ENCODE results near the gene ATP6V1B1.

Gene ATP6V1B1

DNA sequence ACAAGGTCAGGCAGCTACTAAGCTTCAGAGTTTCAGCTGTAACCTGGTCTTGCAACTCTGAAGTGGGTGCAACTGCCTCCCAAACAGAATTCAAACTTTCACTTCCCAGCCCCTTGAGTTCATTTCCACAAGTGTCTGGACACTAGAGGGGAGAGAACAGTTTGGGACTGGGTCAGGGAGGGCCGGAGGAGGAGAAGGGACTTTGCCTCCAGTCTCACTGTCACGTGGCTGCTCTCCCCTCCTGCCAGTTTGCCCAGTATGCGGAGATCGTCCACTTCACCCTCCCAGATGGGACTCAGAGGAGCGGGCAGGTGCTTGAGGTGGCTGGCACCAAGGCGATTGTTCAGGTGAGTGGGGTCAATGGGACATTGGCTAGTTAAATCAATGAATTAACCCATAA lies 22.1 kb downstream of the ATP6V1B1 start:
- Mint-ChIP-seq H3K4me3 (no peak overlapping the region), H3K27me3 (peaks cover 37% of the 10 kb centered on the region), H3K27ac (no peak overlapping the region), H3K9me3 (no peaks in the 10 kb centered on the region), H3K4me1 (ENCODE audit: low read depth) (no peaks in the 10 kb centered on the region), H3K36me3 (ENCODE audit: low read depth) (no peaks in the 10 kb centered on the region)
- intact Hi-C loops (cut with micrococcal nuclease), result no loop called here

DNA sequence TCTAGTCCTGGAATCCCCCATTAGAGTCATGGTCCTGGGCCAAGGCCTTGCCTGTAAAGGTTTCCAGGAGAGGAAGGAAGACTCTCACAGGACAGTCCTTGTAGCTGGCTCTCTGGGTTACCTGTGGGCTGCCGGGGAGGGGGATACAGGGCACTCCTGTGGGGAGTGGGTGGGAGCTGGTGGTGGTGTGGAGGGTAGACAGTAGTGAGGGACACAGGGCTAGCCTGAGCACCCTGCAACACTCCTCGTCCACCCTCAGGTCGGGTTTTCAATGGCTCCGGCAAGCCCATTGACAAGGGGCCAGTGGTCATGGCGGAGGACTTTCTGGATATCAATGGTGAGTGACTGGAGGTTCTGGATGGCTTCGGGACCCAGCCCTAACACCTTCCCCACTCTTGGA lies 23.1 kb downstream of the ATP6V1B1 start:
- peaks cover 39% of the 10 kb centered on the region for H3K27me3 Mint-ChIP-seq
- no peaks in the 10 kb centered on the region for H3K9me3 Mint-ChIP-seq
- intact Hi-C loops (cut with micrococcal nuclease), result no loop called here
- no peak overlapping the region for H3K4me3 Mint-ChIP-seq
- H3K27ac Mint-ChIP-seq, result no peak overlapping the region
- no peaks in the 10 kb centered on the region for H3K4me1 Mint-ChIP-seq (ENCODE audit: low read depth)
- H3K36me3 Mint-ChIP-seq (ENCODE audit: low read depth), result no peaks in the 10 kb centered on the region

DNA sequence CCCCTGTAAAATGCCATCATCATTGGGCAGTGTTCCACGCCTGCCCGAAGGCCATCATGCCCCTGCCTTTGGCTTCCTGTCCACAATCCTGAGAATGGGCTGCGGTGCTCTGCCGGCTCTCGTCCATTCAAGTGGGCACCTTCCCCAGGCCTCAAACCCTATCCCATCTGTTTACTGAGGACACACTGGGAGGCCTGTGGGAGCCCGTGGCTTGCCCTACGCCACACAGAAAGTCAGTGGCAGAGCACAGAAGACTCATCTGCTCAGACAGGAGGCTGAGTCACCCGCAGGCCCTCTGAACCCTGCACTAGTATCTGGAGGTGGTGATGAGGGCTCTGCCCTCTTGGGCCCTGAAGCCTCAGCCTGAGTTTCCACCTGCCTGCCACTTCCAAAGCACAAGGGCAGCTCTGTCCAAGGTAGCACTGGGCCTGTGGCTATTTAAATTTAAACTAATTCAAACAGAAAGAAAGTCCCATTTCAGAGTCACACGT lies 23.6 kb downstream of the ATP6V1B1 start:
- Mint-ChIP-seq H3K27me3 (peaks cover 41% of the 10 kb centered on the region), H3K27ac (no peak overlapping the region), H3K9me3 (no peaks in the 10 kb centered on the region), H3K36me3 (ENCODE audit: low read depth) (no peaks in the 10 kb centered on the region), H3K4me1 (ENCODE audit: low read depth) (no peaks in the 10 kb centered on the region), H3K4me3 (no peak overlapping the region)
- intact Hi-C loops (cut with micrococcal nuclease), result no loop called here

DNA sequence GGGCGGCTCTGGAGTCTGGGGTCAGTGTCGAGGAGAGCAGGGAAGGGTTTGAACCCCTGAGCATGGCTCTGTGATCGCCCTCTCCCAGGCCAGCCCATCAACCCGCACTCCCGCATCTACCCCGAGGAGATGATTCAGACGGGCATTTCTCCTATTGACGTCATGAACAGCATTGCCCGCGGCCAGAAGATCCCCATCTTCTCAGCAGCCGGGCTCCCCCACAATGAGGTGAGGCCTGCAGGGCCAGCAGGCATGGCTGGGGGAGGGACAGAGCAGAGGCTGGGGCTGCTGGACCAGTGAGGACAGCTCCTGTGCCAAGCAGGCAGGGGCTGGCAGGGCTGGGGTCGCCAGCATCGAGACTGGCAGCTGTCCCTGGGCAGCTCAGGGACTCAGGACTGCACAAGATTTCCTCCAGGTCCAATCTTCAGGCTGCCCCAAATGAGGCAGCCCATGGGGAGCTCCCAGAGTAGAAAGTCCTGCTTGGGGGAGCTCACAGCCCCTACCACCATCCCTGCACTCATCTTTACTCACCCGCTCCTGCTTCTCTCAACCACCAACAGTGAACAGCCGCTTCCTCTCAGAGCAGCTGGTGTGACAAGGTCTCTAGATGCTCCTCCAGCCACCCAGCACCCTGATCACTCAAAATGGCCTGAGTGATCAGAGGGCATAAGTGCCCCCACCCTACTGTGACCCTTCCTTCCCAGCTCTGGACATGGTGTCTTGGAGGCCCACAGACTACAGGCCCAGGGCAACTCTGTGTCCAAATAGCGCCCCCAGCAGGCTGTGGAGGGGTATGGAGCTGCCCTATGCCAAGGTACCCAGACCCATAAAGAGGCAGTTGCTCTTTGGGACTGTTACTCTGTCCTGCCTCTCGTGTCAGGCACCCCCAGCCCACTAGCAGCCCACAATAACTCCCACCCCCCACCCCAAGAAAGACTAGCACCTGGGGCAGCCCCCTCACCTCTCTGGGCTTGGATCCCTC lies 24.4 kb downstream of the ATP6V1B1 start:
- H3K27ac Mint-ChIP-seq, result no peak overlapping the region
- H3K36me3 Mint-ChIP-seq (ENCODE audit: low read depth), result no peaks in the 10 kb centered on the region
- intact Hi-C loops (cut with micrococcal nuclease), result no loop called here
- no peak overlapping the region for H3K4me3 Mint-ChIP-seq
- peaks cover 6% of the 10 kb centered on the region for H3K4me1 Mint-ChIP-seq (ENCODE audit: low read depth)
- no peaks in the 10 kb centered on the region for H3K9me3 Mint-ChIP-seq
- peaks cover 41% of the 10 kb centered on the region for H3K27me3 Mint-ChIP-seq

DNA sequence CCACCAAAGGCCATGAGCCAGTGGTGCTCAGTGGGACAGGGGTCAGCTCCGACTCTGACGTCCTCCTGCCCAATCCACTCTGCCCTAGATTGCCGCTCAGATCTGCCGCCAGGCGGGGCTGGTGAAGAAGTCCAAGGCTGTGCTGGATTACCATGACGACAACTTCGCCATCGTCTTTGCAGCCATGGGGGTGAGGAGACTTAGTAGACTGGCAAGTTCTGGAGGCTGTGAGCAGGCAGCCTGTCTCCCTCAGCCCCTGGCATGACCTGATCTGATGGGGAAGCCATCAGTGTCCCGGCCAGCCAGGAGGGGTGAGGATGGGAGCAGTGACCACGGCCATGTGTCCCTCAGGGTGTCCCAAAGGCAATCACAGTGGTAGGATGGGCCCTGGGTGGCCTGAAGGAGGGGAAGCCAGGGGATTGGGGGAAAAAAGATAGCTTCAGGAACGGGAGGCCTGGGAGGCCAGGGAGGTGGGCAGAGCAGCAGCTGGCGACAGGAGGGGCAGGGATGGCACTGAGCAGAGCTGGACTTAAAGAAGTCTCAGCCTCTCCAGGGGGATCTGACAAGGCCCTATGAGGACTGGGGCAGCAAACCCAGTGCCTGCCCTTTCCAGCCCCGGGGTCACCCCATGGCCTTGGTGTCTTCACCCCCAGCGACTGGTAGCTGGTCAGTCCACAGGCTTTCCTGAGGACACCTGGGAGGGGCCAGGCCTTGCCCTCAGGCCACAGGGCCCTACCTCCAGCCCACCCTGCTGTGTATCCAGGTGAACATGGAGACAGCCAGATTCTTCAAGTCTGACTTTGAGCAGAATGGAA lies 25.3 kb downstream of the ATP6V1B1 start:
- H3K9me3 Mint-ChIP-seq, result no peaks in the 10 kb centered on the region
- H3K27ac Mint-ChIP-seq, result no peak overlapping the region
- intact Hi-C loops (cut with micrococcal nuclease), result no loop called here
- H3K36me3 Mint-ChIP-seq (ENCODE audit: low read depth), result no peaks in the 10 kb centered on the region
- H3K4me1 Mint-ChIP-seq (ENCODE audit: low read depth), result peaks cover 8% of the 10 kb centered on the region
- H3K27me3 Mint-ChIP-seq, result peaks cover 40% of the 10 kb centered on the region
- no peak overlapping the region for H3K4me3 Mint-ChIP-seq

DNA sequence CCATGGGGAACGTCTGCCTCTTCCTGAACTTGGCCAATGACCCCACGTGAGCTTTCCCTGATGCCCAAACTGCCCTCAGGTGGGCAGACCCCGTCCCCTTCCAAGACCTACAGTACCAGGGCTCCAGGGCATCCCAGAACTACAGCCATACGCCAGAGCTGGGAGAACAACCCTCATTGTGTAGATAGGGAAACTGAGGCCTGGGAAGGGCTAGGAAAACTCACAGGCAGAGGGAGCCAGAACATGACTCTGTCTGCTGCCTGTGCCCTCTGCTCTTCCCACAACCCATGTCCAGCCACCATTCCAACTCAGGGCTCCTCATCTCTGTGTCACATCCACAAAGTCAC lies 25.9 kb downstream of the ATP6V1B1 start:
- Mint-ChIP-seq H3K36me3 (ENCODE audit: low read depth) (no peaks in the 10 kb centered on the region), H3K4me1 (ENCODE audit: low read depth) (peaks cover 8% of the 10 kb centered on the region), H3K27me3 (peaks cover 38% of the 10 kb centered on the region), H3K4me3 (no peak overlapping the region), H3K9me3 (no peaks in the 10 kb centered on the region), H3K27ac (no peak overlapping the region)
- intact Hi-C loops (cut with micrococcal nuclease), result no loop called here

DNA sequence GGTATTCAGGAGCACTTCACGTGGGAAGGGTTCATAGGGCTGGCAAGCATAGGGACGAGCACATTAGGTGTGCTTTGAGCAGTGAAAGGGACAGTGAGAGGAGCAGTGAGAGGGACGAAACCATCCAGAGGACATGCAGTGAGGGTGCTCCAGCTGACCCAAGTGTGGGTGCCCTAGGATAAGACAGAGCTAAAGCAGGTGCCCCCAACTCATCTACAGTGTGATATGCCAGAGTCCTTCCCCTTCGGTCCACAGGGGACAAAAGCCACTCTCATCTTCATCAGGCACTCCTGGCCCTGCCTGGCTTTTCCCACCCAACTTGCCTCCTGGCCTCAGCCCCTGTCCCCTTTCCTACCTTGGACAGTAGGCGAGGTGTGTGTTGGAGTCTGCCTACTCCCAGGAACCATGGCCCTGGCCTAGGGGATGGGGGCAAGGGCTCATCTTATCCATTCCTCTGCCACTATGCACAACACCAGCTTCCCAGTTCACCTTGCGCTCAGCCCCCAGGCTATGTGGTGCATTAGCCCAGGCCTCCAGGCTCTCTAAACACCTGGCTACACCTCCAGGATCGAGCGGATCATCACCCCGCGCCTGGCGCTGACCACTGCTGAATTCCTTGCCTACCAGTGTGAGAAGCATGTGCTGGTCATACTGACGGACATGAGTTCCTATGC lies 26.6 kb downstream of the ATP6V1B1 start:
- Mint-ChIP-seq H3K27me3 (peaks cover 45% of the 10 kb centered on the region), H3K4me3 (no peak overlapping the region)
- intact Hi-C loops (cut with micrococcal nuclease), result no loop called here

GRCh38 chr2:70962885-70963878 lies 27.5 kb downstream of the ATP6V1B1 start:
- no peak overlapping the region for H3K27ac Mint-ChIP-seq
- H3K27me3 Mint-ChIP-seq, result peaks cover 47% of the 10 kb centered on the region
- H3K4me1 Mint-ChIP-seq (ENCODE audit: low read depth), result peaks cover 8% of the 10 kb centered on the region
- H3K9me3 Mint-ChIP-seq, result no peaks in the 10 kb centered on the region
- no peaks in the 10 kb centered on the region for H3K36me3 Mint-ChIP-seq (ENCODE audit: low read depth)
- intact Hi-C loops (cut with micrococcal nuclease), result no loop called here
- H3K4me3 Mint-ChIP-seq, result no peak overlapping the region

More for the DNA sequence above, 26.6 kb downstream of the ATP6V1B1 start:
- H3K9me3 Mint-ChIP-seq, result no peaks in the 10 kb centered on the region
- no peaks in the 10 kb centered on the region for H3K36me3 Mint-ChIP-seq (ENCODE audit: low read depth)
- no peak overlapping the region for H3K27ac Mint-ChIP-seq
- peaks cover 8% of the 10 kb centered on the region for H3K4me1 Mint-ChIP-seq (ENCODE audit: low read depth)

DNA sequence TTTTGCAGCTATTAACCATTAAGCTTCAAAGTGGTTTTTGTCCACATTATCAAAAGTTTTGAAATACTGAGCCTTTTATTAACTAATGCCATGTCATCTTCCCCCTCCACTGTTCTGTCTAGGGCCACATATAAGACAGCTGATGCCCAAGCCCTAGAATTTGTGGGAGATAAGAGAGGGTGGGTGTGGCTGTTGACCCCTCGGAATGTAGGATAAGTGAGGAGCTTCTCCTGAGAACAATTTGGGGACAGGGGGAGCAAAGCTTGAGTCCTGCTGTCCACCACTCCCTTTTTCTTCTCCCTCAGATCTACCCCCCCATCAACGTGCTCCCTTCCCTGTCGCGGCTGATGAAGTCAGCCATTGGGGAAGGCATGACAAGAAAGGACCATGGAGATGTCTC lies 28.4 kb downstream of the ATP6V1B1 start:
- intact Hi-C loops (cut with micrococcal nuclease), result no loop called here
- Mint-ChIP-seq H3K36me3 (ENCODE audit: low read depth) (no peaks in the 10 kb centered on the region), H3K27me3 (peaks cover 56% of the 10 kb centered on the region), H3K4me3 (no peak overlapping the region), H3K27ac (no peak overlapping the region), H3K4me1 (ENCODE audit: low read depth) (peaks cover 8% of the 10 kb centered on the region), H3K9me3 (no peaks in the 10 kb centered on the region)

DNA sequence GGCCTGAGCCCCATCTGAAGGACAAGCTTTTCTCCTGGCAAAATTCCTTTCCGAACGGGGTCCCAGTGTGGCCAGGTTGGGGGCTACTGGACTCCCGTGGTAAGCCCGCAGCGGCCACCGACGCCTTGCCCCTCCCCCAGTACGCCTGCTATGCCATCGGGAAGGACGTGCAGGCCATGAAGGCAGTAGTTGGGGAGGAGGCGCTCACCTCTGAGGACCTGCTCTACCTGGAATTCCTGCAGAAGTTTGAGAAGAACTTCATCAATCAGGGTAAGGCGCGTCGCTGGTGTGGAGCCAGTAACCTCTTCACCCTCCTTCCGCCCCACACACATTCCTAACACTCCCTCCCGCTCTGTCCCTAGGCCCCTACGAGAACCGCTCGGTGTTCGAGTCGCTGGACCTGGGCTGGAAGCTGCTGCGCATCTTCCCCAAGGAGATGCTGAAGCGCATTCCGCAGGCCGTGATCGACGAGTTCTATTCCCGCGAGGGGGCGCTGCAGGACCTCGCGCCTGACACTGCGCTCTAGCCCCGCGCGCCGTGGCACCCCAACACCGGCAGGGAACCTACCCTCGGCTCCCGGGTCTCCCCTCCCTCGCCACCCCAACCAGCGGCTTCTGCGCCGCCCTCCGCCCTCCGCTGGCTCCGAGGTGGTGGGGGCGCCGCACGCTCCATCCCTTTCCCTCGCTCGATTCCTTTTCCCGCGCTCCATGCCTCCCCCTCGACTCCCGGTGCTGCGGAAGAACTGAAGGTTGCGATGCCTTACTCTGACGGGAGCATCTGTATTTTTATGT lies 29.1 kb downstream of the ATP6V1B1 start:
- peaks cover 62% of the 10 kb centered on the region for H3K27me3 Mint-ChIP-seq
- no peak overlapping the region for H3K27ac Mint-ChIP-seq
- H3K4me3 Mint-ChIP-seq, result peak overlapping the region; percentile 72
- intact Hi-C loops (cut with micrococcal nuclease), result loop anchor here (1.0 kb wide), 2 partner anchors 13 to 37 kb away; no protein-coding TSS in a partner anchor
- H3K4me1 Mint-ChIP-seq (ENCODE audit: low read depth), result peaks cover 8% of the 10 kb centered on the region
- H3K36me3 Mint-ChIP-seq (ENCODE audit: low read depth), result no peaks in the 10 kb centered on the region
- H3K9me3 Mint-ChIP-seq, result no peaks in the 10 kb centered on the region

DNA sequence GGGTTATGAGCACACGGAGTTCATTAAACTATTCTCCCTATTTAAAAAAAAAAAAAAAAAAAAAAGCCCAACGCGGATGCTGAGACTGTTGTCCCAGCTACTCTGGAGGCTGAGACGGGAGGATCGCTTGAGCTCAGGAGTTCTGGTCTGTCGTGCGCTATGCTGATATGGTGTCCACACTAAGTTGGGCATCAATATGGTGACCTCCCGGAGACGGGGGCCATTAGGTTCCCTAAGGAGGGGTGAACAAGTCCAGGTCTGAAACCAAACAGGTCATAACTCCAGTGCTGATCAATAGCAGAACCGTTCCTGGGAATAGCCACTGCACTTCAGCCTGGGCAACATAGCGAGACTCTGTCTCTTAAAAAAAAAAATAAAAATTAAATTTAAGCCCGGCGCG lies 29.8 kb downstream of the ATP6V1B1 start:
- Mint-ChIP-seq H3K4me1 (ENCODE audit: low read depth) (peaks cover 8% of the 10 kb centered on the region), H3K27me3 (peaks cover 61% of the 10 kb centered on the region), H3K4me3 (no peak overlapping the region), H3K9me3 (no peaks in the 10 kb centered on the region), H3K36me3 (ENCODE audit: low read depth) (no peaks in the 10 kb centered on the region), H3K27ac (no peak overlapping the region)
- intact Hi-C loops (cut with micrococcal nuclease), result loop anchor here (1.0 kb wide), 2 partner anchors 12 to 36 kb away; no protein-coding TSS in a partner anchor

DNA sequence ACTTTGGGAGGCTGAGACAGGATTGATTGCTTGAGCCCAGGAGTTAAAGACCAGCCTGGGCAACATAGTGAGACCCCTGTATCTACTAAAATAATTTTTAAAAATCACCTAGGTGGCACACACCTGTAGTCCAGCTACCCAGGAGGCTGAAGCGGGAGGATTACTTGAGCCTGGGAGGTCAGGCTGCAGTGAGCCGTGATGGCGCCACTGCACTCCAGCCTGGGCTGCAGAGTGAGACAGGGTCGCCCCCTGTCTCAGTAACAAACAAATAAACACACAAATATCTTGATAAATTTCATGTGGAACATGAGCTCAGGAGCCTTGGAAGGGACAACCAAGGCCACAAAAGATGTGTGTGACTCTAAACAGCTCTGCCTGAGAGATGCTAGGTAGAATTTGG lies 31.0 kb downstream of the ATP6V1B1 start:
- peaks cover 64% of the 10 kb centered on the region for H3K27me3 Mint-ChIP-seq
- intact Hi-C loops (cut with micrococcal nuclease), result no loop called here
- H3K4me1 Mint-ChIP-seq (ENCODE audit: low read depth), result peaks cover 8% of the 10 kb centered on the region
- no peak overlapping the region for H3K4me3 Mint-ChIP-seq
- no peaks in the 10 kb centered on the region for H3K9me3 Mint-ChIP-seq
- no peaks in the 10 kb centered on the region for H3K36me3 Mint-ChIP-seq (ENCODE audit: low read depth)
- no peak overlapping the region for H3K27ac Mint-ChIP-seq
